MM.1S (cell line): ENCODE data around the gene SLIT1.

Experiments used
- EZH2 ChIP-seq: fragments of 300-600 bp; sonication (generic); optimal IDR thresholded peaks from 2 replicates; pipeline ENCODE3; 2017; ENCODE audit warnings: low read depth, mild to moderate bottlenecking, antibody characterized with exemption, low read length, mixed read lengths
- EZH2phosphoT487 ChIP-seq: fragments of 300-600 bp; sonication (generic); IDR thresholded peaks from 2 replicates; pipeline ENCODE4 v1.6.1; 2018; ENCODE audit warnings: antibody characterized with exemption, low read length
- TF ChIP-seq, protein P1 (sequence below): fragments of 300-600 bp; sonication (generic); IDR thresholded peaks from 2 replicates; pipeline ENCODE4 v1.5.1; 2016; ENCODE audit warnings: antibody characterized with exemption, low read length, mixed read lengths

DNA sequence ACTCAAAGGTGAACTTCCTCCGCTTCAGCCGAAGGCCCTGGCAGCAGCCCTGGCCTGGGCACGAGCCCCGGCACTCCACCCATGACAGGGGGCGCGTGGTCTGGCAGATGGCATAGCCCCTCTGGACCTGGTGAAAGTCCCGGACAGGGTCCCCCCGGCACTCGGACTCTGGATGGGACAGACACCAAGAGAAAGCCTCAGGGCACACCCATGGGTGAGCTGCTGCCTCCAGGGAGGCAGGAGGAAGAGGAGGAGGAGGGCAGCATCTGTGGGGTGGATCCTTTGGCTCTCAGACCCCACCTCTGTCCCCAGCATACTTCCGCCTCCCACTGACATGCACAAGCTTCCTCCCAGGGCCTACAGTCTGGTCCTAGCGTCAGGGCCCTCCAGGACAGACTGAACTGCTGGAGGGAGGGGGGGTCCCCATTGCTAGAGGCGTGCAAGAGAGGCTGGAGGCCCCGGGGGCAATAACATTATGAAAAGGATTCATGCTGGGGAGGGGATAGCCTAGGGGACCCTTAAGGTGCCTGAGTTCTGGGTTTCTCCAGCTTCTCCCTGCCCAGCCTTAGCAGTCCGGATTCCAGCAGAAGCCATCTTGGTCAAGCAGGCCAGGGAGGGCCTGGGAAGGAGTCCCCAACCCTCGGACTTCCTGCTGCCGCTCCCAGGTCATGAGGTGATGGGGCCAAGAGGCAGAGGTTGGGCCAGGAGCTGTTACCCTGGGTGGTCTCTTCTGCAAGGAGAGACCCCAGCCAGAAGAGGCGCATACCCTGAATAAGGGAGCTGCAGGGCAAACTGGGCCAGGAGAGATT lies 184.4 kb downstream of the SLIT1 start:
- TF ChIP-seq, protein P1, sequence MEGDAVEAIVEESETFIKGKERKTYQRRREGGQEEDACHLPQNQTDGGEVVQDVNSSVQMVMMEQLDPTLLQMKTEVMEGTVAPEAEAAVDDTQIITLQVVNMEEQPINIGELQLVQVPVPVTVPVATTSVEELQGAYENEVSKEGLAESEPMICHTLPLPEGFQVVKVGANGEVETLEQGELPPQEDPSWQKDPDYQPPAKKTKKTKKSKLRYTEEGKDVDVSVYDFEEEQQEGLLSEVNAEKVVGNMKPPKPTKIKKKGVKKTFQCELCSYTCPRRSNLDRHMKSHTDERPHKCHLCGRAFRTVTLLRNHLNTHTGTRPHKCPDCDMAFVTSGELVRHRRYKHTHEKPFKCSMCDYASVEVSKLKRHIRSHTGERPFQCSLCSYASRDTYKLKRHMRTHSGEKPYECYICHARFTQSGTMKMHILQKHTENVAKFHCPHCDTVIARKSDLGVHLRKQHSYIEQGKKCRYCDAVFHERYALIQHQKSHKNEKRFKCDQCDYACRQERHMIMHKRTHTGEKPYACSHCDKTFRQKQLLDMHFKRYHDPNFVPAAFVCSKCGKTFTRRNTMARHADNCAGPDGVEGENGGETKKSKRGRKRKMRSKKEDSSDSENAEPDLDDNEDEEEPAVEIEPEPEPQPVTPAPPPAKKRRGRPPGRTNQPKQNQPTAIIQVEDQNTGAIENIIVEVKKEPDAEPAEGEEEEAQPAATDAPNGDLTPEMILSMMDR, result no peak
- no peak for TF ChIP-seq EZH2
- no peak for TF ChIP-seq EZH2phosphoT487
